GM18520 (cell line): Measurements from ENCODE around the gene FAM120A.

Source experiments
- ATAC-seq: cut with Tn5 transposase; IDR thresholded peaks from one replicate; pipeline ENCODE4 v1.9.1; 2021; ENCODE audit not compliant: unreplicated experiment

The FAM120A gene

GRCh38 chr9:93613791-93614190 lies 162.3 kb downstream of the FAM120A start:
- ATAC-seq = no peak

GRCh38 chr9:93614830-93615468 lies 163.5 kb downstream of the FAM120A start:
- no peak for ATAC-seq
